SK-N-SH (cell line): ENCODE measurements around the gene SPRYD3. TPM values are rescaled to one million over a fixed set of nuclear protein-coding genes. Genes with fewer than 3 reads are reported as not detected.
"Not testable (repeated sequence)": the region's sequence is repeated elsewhere in the genome, so short reads cannot be mapped to it uniquely, and the experiment has no call there.

ENCODE experiments used
- CTCF ChIA-PET: fragments of 300-600, 350-600 bp; formaldehyde crosslinking; extraction: SDS; loops from one replicate; lab custom pipeline; 2021; lab: Yijun Ruan, JAX
- POLR2A ChIA-PET: fragments of 350-600 bp; sonication (Branson Sonifier 250); formaldehyde crosslinking; extraction: SDS; loops from one replicate; lab custom pipeline; 2020; ENCODE audit warnings: antibody characterized with exemption, inconsistent platforms; lab: Yijun Ruan, JAX
- DNase-seq: peaks from one replicate; pipeline ENCODE4 v3.0.0; 2012
- H2AFZ ChIP-seq: fragments of 200-600 bp; sonication (generic); 2 replicates; pipeline ENCODE4 v1.8.1; 2016; ENCODE audit warnings: antibody characterized with exemption, mild to moderate bottlenecking, low read depth
- H3F3A ChIP-seq: fragments of 200-600 bp; sonication (generic); replicated peaks from 2 replicates; pipeline ENCODE3; 2016; ENCODE audit warnings: antibody characterized with exemption, mild to moderate bottlenecking; ENCODE audit not compliant: insufficient read depth
- H3K27ac ChIP-seq, 2 experiments: fragments of 200-500 bp in 1 of 2; fragments of 200-600 bp in 1 of 2; sonication (Bioruptor generic) in 1 of 2; sonication (generic), shearing (Covaris generic) in 1 of 2; 2 replicates each; pipeline versions ENCODE4 v1.5.1 to v1.6.1; 2014 to 2016; ENCODE audit warnings: low read depth in 2 of 2, inconsistent platforms in 1 of 2, low read length in 1 of 2, mild to moderate bottlenecking in 1 of 2, mixed read lengths in 1 of 2
- H3K27me3 ChIP-seq: fragments of 200-600 bp; sonication (generic), shearing (Covaris generic); 2 replicates; pipeline ENCODE4 v1.6.1; 2016; ENCODE audit warnings: mixed run types; ENCODE audit not compliant: insufficient read depth
- H3K36me3 ChIP-seq, 2 experiments: fragments of 200-500 bp in 1 of 2; fragments of 200-600 bp in 1 of 2; sonication (Bioruptor generic) in 1 of 2; sonication (generic) in 1 of 2; replicated peaks in 1 of 2; 2 replicates each; pipeline versions ENCODE3 to v1.5.1; 2014 to 2016; ENCODE audit warnings: low read length in 1 of 2, mild to moderate bottlenecking in 1 of 2; ENCODE audit not compliant: insufficient read depth in 2 of 2, control insufficient read depth in 1 of 2
- H3K4me1 ChIP-seq, 2 experiments: fragments of 200-500 bp in 1 of 2; fragments of 200-600 bp in 1 of 2; sonication (Bioruptor generic) in 1 of 2; sonication (generic), shearing (Covaris generic) in 1 of 2; 2 replicates each; pipeline versions ENCODE4 v1.5.1 to v1.6.1; 2014 to 2016; ENCODE audit warnings: low read depth in 1 of 2, low read length in 1 of 2, mixed run types in 1 of 2; ENCODE audit not compliant: insufficient read depth in 2 of 2, control insufficient read depth in 1 of 2
- H3K4me2 ChIP-seq: fragments of 200-600 bp; sonication (generic), shearing (Covaris generic); 2 replicates; pipeline ENCODE4 v1.6.1; 2017; ENCODE audit warnings: mixed run types
- H3K4me3 ChIP-seq, 2 experiments: fragments of 200-500 bp in 1 of 2; fragments of 200-600 bp in 1 of 2; sonication (Bioruptor generic) in 1 of 2; sonication (generic), shearing (Covaris generic) in 1 of 2; 2 replicates each; pipeline versions ENCODE4 v1.5.1 to v1.8.1; 2014 to 2016; ENCODE audit warnings: low read depth in 2 of 2, inconsistent platforms in 1 of 2, low read length in 1 of 2, mild to moderate bottlenecking in 1 of 2, mixed read lengths in 1 of 2, moderate library complexity in 1 of 2
- H3K79me2 ChIP-seq: fragments of 200-600 bp; sonication (generic); 2 replicates; pipeline ENCODE4 v1.8.1; 2017; ENCODE audit warnings: mild to moderate bottlenecking; ENCODE audit not compliant: insufficient read depth
- H3K9ac ChIP-seq: fragments of 200-600 bp; sonication (generic); 2 replicates; pipeline ENCODE4 v1.6.1; 2017; ENCODE audit warnings: mixed run types
- H3K9me2 ChIP-seq: fragments of 200-600 bp; sonication (generic); 2 replicates; pipeline ENCODE4 v1.6.1; 2017; ENCODE audit warnings: mixed run types
- H3K9me3 ChIP-seq: fragments of 200-600 bp; sonication (generic); 2 replicates; pipeline ENCODE4 v1.6.1; 2017; ENCODE audit warnings: mixed run types, mild to moderate bottlenecking, moderate library complexity
- H4K20me1 ChIP-seq: fragments of 200-600 bp; sonication (generic); 2 replicates; pipeline ENCODE4 v1.6.1; 2017; ENCODE audit warnings: mild to moderate bottlenecking, mixed run types; ENCODE audit not compliant: insufficient read depth
- CTCF ChIP-seq: fragments of 200-600 bp; sonication (generic); IDR thresholded peaks from 2 replicates; pipeline ENCODE4 v1.6.1; 2017; ENCODE audit warnings: antibody characterized with exemption, mild to moderate bottlenecking, moderate library complexity
- FOSL2 ChIP-seq: IDR thresholded peaks from 2 replicates; pipeline ENCODE4 v1.4.0; 2012; ENCODE audit warnings: low read depth, mild to moderate bottlenecking, moderate library complexity, borderline replicate concordance
- GABPA ChIP-seq: IDR thresholded peaks from 2 replicates; pipeline ENCODE4 v1.4.0; 2012; ENCODE audit warnings: low read depth, mild to moderate bottlenecking
- GATA2 ChIP-seq: sonication (generic); formaldehyde crosslinking; IDR thresholded peaks from 2 replicates; pipeline ENCODE4 v1.5.0; 2020; ENCODE audit warnings: mild to moderate bottlenecking, missing genetic modification reagents
- IRF3 ChIP-seq: fragments of 150-350 bp; IDR thresholded peaks from 2 replicates; pipeline ENCODE4 v1.6.1; 2016; ENCODE audit warnings: mild to moderate bottlenecking, low read depth, low read length
- JUND ChIP-seq: IDR thresholded peaks from 2 replicates; pipeline ENCODE4 v1.4.0; 2012
- MXI1 ChIP-seq: IDR thresholded peaks from 2 replicates; pipeline ENCODE4 v1.6.1; 2012; ENCODE audit warnings: mild to moderate bottlenecking, low read depth, low read length, improper control_type of control experiment
- NRF1 ChIP-seq: IDR thresholded peaks from 2 replicates; pipeline ENCODE4 v1.6.1; 2012; ENCODE audit warnings: low read depth, mild to moderate bottlenecking, low read length
- SIN3A ChIP-seq: IDR thresholded peaks from 2 replicates; pipeline ENCODE4 v1.6.1; 2012; ENCODE audit warnings: low read depth, mild to moderate bottlenecking, low read length, moderate library complexity, borderline replicate concordance
- TAF1 ChIP-seq: IDR thresholded peaks from 2 replicates; pipeline ENCODE4 v1.6.1; 2012; ENCODE audit warnings: low read depth, mild to moderate bottlenecking, low read length, moderate library complexity, borderline replicate concordance
- TEAD4 ChIP-seq: IDR thresholded peaks from 2 replicates; pipeline ENCODE4 v1.4.0; 2012; ENCODE audit warnings: mild to moderate bottlenecking, borderline replicate concordance; ENCODE audit not compliant: insufficient read depth
- WGBS: methylation state at CpG from one replicate; pipeline ENCODE4 v1.1.6; 2017; ENCODE audit warnings: low lambda C conversion rate; 5-methylcytosine and 5-hydroxymethylcytosine counted together
- polyA plus RNA-seq, 3 experiments: library from polyadenylated mRNA; depleted of rRNA; stranded (reverse); fragments of >200 nt; gene quantifications; 2 replicates each; pipeline ENCODE4 v1.2.3, GENCODE V29; 2012

SPRYD3 gene
- polyA plus RNA-seq, 1 of the 3 experiments (the other 2 are of a cell fraction), result 20.3 TPM

- H3K4me3 ChIP-seq, result no peak overlapping the region
- no peak for TF ChIP-seq TEAD4
- TF ChIP-seq CTCF, result no peak; the same call in 1 of the 2 replicates
- no peak for TF ChIP-seq GABPA
- TF ChIP-seq MXI1, result no peak
- TF ChIP-seq SIN3A, result no peak
- TF ChIP-seq GATA2 (CRISPR knock-in tag), result no peak
- TF ChIP-seq NRF1, result no peak
- TF ChIP-seq, all 33 proteins: peak for 0
- Histone ChIP-seq H3K79me2 (peaks cover 66% of the 10 kb centered on the region), H3K36me3 (peaks cover 55 to 82% of the 10 kb centered on the region in 2 experiments), H3K4me2 (no peak overlapping the region), H3K27ac (no peak overlapping the region), H2AFZ (no peak overlapping the region), H3F3A (peaks cover 32% of the 10 kb centered on the region), H3K4me1 (no peaks in the 10 kb centered on the region), H3K9me2 (no peaks in the 10 kb centered on the region), H3K27me3 (no peaks in the 10 kb centered on the region), H3K9ac (no peak overlapping the region), H3K9me3 (no peaks in the 10 kb centered on the region), H4K20me1 (0 out of 2 replicates have a peak, but pooled peaks cover 8% of the 10 kb centered on the region)
- no peak for DNase-seq
- WGBS, result 89% methylated on average over 3 of the region's 3 CpGs
- CTCF ChIA-PET, result interaction anchor here (0.6 to 1.8 kb wide), 5 partner anchors 11 to 166 kb away, joined by 3 to 5 read pairs (median 4); no protein-coding TSS in a partner anchor
- POLR2A ChIA-PET, result interaction anchor here (0.7 kb wide), 1 partner anchor 14 kb away, joined by 7 read pairs; no protein-coding TSS in a partner anchor
Observed at GRCh38 chr12:53031616-53032015, 47.6 kb downstream of the SPRYD3 start.

GRCh38 chr12:53027014-53027413 is 52.2 kb downstream of the SPRYD3 start:
- H3K4me3 ChIP-seq, H3K27ac ChIP-seq, H3K9ac ChIP-seq, H2AFZ ChIP-seq, H3K9me2 ChIP-seq, H3K4me1 ChIP-seq, DNase-seq, POLR2A ChIA-PET, H3K9me3 ChIP-seq, H4K20me1 ChIP-seq, H3K27me3 ChIP-seq, H3K4me2 ChIP-seq: not testable (repeated sequence)
- Histone ChIP-seq H3F3A (peaks cover 40% of the 10 kb centered on the region), H3K36me3 (peaks cover 73 to 86% of the 10 kb centered on the region in 2 experiments), H3K79me2 (peaks cover 50% of the 10 kb centered on the region)
- WGBS, result 90% methylated on average over 13 of the region's 13 CpGs
- CTCF ChIA-PET, result interaction anchor here (0.8 to 3.0 kb wide), 6 partner anchors 10 to 46 kb away, joined by 3 to 13 read pairs (median 3); no protein-coding TSS in a partner anchor

- H3F3A ChIP-seq, result peaks cover 38% of the 10 kb centered on the region
Observed at GRCh38 chr12:53025250-53025649, 53.9 kb downstream of the SPRYD3 start.

More at GRCh38 chr12:53025250-53025649, 53.9 kb downstream of the SPRYD3 start:
- no peak overlapping the region for H3K4me3 ChIP-seq
- peak; percentile 26 for DNase-seq
- 60% methylated on average over 3 of the region's 3 CpGs for WGBS
- 0 out of 2 replicates have a peak, but pooled peaks cover 3% of the 10 kb centered on the region for H4K20me1 ChIP-seq
- H3K27me3 ChIP-seq, result no peaks in the 10 kb centered on the region
- no peak overlapping the region for H3K4me2 ChIP-seq
- CTCF ChIA-PET, result interaction anchor here (0.9 to 3.0 kb wide), 7 partner anchors 14 to 74 kb away, joined by 3 to 13 read pairs (median 3); partner anchors contain the start of gene EIF4B
- no peak overlapping the region for H2AFZ ChIP-seq
- TF ChIP-seq IRF3 (no peak), JUND (no peak), TEAD4 (no peak), MXI1 (0 out of 2 replicates have a peak, but pooled peaks have one; percentile 17), TAF1 (no peak), FOSL2 (no peak)
- TF ChIP-seq, all 33 proteins: peak for 1
- Histone ChIP-seq H3K4me1 (peaks cover 0 to 2% of the 10 kb centered on the region in 2 experiments; a peak in 1 of 4 replicates), H3K79me2 (peaks cover 43% of the 10 kb centered on the region), H3K9me2 (no peaks in the 10 kb centered on the region), H3K27ac (no peak overlapping the region), H3K9ac (no peak overlapping the region), H3K9me3 (no peaks in the 10 kb centered on the region), H3K36me3 (peaks cover 74 to 88% of the 10 kb centered on the region in 2 experiments)
- POLR2A ChIA-PET, result no interaction called here
